Measurements from ENCODE around the gene CCDC82.

The CCDC82 gene

DNA sequence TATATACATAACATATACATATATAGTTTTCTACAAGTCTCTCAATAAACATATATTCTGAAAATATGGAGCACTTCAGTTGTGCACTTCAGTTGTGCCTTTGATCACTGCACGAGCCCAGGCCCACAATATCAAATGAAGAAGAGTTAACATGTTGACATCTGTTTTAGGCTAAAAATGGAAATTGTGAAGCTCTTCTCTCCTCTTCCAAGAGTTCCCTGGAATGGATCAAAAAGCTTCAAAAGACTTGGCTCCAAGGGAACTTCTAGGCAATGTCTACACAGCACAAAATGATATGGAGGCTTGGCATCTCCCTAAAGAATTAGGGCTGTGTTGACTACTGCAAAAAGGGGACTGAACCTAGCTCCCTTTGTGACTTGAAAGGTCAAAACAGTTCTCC lies 83.6 kb downstream of the CCDC82 start:
- no peak for DNase-seq

DNA sequence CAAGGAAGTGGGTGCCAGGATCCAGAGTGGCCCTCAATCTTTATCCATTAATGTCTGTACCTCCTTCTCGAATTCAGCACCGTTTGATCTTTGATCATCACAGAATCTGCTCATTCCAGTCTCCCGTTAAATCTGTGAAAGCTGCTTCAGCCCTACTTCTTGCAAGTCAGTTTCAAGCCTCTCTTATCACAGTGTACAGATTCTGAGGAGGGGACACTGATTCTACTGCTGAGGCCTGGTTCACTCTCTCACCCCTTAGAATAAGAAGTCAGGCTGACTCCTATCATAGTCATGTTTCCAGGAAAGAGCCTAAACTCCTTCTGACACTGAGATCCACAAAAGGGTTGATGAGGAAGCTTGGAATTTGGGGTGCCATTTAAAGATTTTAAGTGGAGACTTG lies 85.7 kb downstream of the CCDC82 start:
- no peak for DNase-seq

DNA sequence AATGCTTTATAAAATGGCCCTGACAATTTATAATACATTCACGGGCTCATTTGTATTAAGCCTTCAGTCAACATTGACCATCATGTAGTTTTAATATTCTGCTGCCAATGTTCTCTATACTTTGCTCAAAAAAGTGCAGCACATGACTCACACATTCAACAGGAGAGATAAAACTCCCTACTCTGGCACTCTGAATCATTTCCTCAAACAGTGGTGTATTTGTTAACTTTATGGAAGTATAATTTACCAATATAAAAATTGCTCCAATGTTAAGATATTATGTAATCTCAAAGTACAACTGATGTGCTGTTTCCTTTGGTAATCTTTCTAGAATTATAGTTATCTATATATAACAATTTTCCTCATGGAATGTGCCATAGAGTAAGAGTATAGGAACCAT lies 86.6 kb downstream of the CCDC82 start:
- no peak for DNase-seq
